HEK293 (cell line): Measurements from ENCODE around the gene TPST1.
"Not testable (repeated sequence)": the region's sequence is repeated elsewhere in the genome, so short reads cannot be mapped to it uniquely, and the experiment has no call there.

ENCODE experiments used
- CTCF ChIA-PET: fragments of 350-600 bp; formaldehyde crosslinking; extraction: SDS; loops from one replicate; lab custom pipeline; 2021; ENCODE audit warnings: antibody characterized with exemption; lab: Yijun Ruan, JAX
- POLR2A ChIA-PET: fragments of 300-600 bp; formaldehyde crosslinking; extraction: SDS; loops from one replicate; lab custom pipeline; 2020; ENCODE audit warnings: antibody characterized with exemption, inconsistent platforms; lab: Yijun Ruan, JAX
- H3K27ac ChIP-seq: fragments of 200-500 bp; sonication (Bioruptor generic); 2 replicates; pipeline ENCODE4 v1.5.1; 2014; ENCODE audit warnings: low read depth, low read length, control low read depth, inconsistent platforms; ENCODE audit errors: extremely low read depth
- H3K36me3 ChIP-seq, 2 experiments: fragments of 200-500 bp in 1 of 2; sonication (Bioruptor generic) in 1 of 2; 1 replicate in 1 of 2; 2 replicates in 1 of 2; pipeline ENCODE4 v1.5.1; 2014 to 2017; ENCODE audit warnings: inconsistent platforms in 2 of 2, low read length in 2 of 2; ENCODE audit not compliant: control insufficient read depth in 2 of 2, insufficient read depth in 1 of 2
- H3K4me1 ChIP-seq: fragments of 200-500 bp; sonication (Bioruptor generic); 2 replicates; pipeline ENCODE4 v1.5.1; 2014; ENCODE audit warnings: mild to moderate bottlenecking, low read length, inconsistent platforms; ENCODE audit not compliant: control insufficient read depth, insufficient read depth
- H3K4me3 ChIP-seq: 2 replicates; pipeline ENCODE4 v1.5.1; 2011; ENCODE audit warnings: low read depth, mild to moderate bottlenecking, control low read depth, low read length, moderate library complexity
- H3K9me3 ChIP-seq: fragments of 200-500 bp; sonication (Bioruptor generic); 2 replicates; pipeline ENCODE4 v1.5.1; 2014; ENCODE audit warnings: low read depth, low read length, inconsistent platforms; ENCODE audit not compliant: control insufficient read depth, insufficient read depth
- GFI1B ChIP-seq: fragments of 450-650 bp; formaldehyde crosslinking; IDR thresholded peaks from 2 replicates; pipeline ENCODE4 v1.5.1; 2016; ENCODE audit warnings: missing biosample characterization, missing genetic modification characterization
- HOXD13 ChIP-seq: sonication (generic); formaldehyde crosslinking; IDR thresholded peaks from 2 replicates; pipeline ENCODE4 v1.8.0; 2022; ENCODE audit warnings: missing genetic modification reagents, borderline replicate concordance
- KLF16 ChIP-seq: fragments of 450-650 bp; formaldehyde crosslinking; IDR thresholded peaks from 2 replicates; pipeline ENCODE4 v1.5.1; 2017; ENCODE audit warnings: missing biosample characterization, missing genetic modification characterization
- ZNF501 ChIP-seq: fragments of 450-650 bp; formaldehyde crosslinking; IDR thresholded peaks from 2 replicates; pipeline ENCODE4 v1.5.1; 2016; ENCODE audit warnings: missing biosample characterization, missing genetic modification characterization
- ZNF544 ChIP-seq: fragments of 450-650 bp; formaldehyde crosslinking; IDR thresholded peaks from 2 replicates; pipeline ENCODE4 v1.5.0; 2017; ENCODE audit warnings: missing biosample characterization, missing genetic modification characterization
- ZNF600 ChIP-seq: fragments of 450-650 bp; formaldehyde crosslinking; IDR thresholded peaks from 2 replicates; pipeline ENCODE4 v1.5.1; 2016; ENCODE audit warnings: missing biosample characterization, missing genetic modification characterization
- ZNF623 ChIP-seq: fragments of 450-650 bp; formaldehyde crosslinking; IDR thresholded peaks from 2 replicates; pipeline ENCODE4 v1.5.1; 2016; ENCODE audit warnings: missing biosample characterization, missing genetic modification characterization
- ZNF830 ChIP-seq: fragments of 450-650 bp; IDR thresholded peaks from 2 replicates; pipeline ENCODE4 v1.5.0; 2018; ENCODE audit warnings: missing biosample characterization, missing genetic modification characterization, low read depth, mild to moderate bottlenecking, moderate library complexity
- ZSCAN16 ChIP-seq: fragments of 450-650 bp; formaldehyde crosslinking; IDR thresholded peaks from 2 replicates; pipeline ENCODE4 v1.5.1; 2016; ENCODE audit warnings: missing biosample characterization, missing genetic modification characterization
- TF ChIP-seq, protein P1 (sequence below): fragments of 450-650 bp; formaldehyde crosslinking; IDR thresholded peaks from 2 replicates; pipeline ENCODE4 v1.5.1; 2017; ENCODE audit warnings: missing biosample characterization, missing genetic modification characterization
- TF ChIP-seq, protein P2 (sequence below): fragments of 450-650 bp; formaldehyde crosslinking; IDR thresholded peaks from 2 replicates; pipeline ENCODE4 v1.5.1; 2016; ENCODE audit warnings: missing biosample characterization, missing genetic modification characterization
- TF ChIP-seq, protein P3 (sequence below): fragments of 450-650 bp; formaldehyde crosslinking; IDR thresholded peaks from 2 replicates; pipeline ENCODE4 v1.5.1; 2017; ENCODE audit warnings: missing biosample characterization, missing genetic modification characterization
- TF ChIP-seq, protein P4 (sequence below): fragments of 450-650 bp; formaldehyde crosslinking; IDR thresholded peaks from 2 replicates; pipeline ENCODE4 v1.5.1; 2016; ENCODE audit warnings: missing biosample characterization, missing genetic modification characterization

TPST1 gene

DNA sequence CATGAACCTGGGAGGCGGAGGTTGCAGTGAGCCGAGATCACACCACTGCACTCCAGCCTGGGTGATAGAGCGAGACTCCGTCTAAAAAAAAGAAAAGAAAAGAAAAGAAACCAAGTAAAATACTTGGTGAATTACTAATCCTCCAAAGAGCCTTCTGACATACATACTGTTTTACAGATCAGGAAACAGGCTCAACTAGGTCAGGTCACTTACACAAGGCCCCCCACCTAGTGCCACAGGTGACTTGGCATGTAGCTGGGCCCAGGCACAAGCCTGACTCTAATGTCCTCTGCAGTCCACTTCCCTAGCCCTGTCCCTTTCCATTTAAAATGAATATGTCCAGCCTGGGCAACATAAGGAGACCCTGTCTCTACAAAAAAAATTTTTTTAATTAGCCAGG lies 157.0 kb downstream of the TPST1 start:
- Histone ChIP-seq H3K27ac (no peak overlapping the region), H3K36me3 (no peaks in the 10 kb centered on the region), H3K4me1 (no peaks in the 10 kb centered on the region), H3K4me3 (no peak overlapping the region), H3K9me3 (no peaks in the 10 kb centered on the region)
- ChIA-PET CTCF (interaction anchor here (0.7 kb wide), 1 partner anchor 67 kb away, joined by 3 read pairs; no protein-coding TSS in a partner anchor), POLR2A (no interaction called here)
- TF ChIP-seq ZSCAN16 (no peak), ZNF544 (tag by site-specific recombination) (no peak), ZNF830 (no peak), ZNF623 (no peak), ZNF600 (no peak), KLF16 (no peak), ZNF501 (tag by site-specific recombination) (no peak), HOXD13 (no peak)

DNA sequence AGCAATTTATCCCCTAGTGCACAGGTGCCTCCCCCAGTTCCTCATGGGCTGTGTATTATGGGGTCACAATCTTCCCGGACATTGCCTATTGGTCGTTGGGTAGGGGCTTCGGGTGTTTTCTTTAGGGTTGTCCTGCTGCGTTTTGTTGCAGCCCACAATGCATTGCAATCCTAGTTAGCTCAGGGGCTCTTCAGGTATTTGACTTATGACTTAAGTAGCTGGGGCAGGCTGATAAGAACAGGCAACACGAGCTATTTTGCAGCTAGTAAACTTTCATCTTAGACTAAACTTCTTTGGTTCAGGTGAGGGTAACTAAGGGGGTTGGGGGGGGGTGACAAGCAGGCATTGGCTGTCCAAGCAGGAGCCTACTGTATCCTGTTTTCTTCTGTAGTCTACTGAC lies 158.5 kb downstream of the TPST1 start:
- Histone ChIP-seq H3K4me3 (no peak overlapping the region), H3K27ac (no peak overlapping the region), H3K9me3 (no peaks in the 10 kb centered on the region), H3K4me1 (no peaks in the 10 kb centered on the region), H3K36me3 (no peaks in the 10 kb centered on the region)
- no peak for TF ChIP-seq GFI1B (tag by site-specific recombination)
- TF ChIP-seq, protein P1, sequence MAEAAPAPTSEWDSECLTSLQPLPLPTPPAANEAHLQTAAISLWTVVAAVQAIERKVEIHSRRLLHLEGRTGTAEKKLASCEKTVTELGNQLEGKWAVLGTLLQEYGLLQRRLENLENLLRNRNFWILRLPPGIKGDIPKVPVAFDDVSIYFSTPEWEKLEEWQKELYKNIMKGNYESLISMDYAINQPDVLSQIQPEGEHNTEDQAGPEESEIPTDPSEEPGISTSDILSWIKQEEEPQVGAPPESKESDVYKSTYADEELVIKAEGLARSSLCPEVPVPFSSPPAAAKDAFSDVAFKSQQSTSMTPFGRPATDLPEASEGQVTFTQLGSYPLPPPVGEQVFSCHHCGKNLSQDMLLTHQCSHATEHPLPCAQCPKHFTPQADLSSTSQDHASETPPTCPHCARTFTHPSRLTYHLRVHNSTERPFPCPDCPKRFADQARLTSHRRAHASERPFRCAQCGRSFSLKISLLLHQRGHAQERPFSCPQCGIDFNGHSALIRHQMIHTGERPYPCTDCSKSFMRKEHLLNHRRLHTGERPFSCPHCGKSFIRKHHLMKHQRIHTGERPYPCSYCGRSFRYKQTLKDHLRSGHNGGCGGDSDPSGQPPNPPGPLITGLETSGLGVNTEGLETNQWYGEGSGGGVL (tag by site-specific recombination): no peak
- TF ChIP-seq, protein P2, sequence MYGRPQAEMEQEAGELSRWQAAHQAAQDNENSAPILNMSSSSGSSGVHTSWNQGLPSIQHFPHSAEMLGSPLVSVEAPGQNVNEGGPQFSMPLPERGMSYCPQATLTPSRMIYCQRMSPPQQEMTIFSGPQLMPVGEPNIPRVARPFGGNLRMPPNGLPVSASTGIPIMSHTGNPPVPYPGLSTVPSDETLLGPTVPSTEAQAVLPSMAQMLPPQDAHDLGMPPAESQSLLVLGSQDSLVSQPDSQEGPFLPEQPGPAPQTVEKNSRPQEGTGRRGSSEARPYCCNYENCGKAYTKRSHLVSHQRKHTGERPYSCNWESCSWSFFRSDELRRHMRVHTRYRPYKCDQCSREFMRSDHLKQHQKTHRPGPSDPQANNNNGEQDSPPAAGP (tag by site-specific recombination): no peak
- TF ChIP-seq, protein P3, sequence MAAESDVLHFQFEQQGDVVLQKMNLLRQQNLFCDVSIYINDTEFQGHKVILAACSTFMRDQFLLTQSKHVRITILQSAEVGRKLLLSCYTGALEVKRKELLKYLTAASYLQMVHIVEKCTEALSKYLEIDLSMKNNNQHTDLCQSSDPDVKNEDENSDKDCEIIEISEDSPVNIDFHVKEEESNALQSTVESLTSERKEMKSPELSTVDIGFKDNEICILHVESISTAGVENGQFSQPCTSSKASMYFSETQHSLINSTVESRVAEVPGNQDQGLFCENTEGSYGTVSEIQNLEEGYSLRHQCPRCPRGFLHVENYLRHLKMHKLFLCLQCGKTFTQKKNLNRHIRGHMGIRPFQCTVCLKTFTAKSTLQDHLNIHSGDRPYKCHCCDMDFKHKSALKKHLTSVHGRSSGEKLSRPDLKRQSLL (tag by site-specific recombination): no peak
- TF ChIP-seq, protein P4, sequence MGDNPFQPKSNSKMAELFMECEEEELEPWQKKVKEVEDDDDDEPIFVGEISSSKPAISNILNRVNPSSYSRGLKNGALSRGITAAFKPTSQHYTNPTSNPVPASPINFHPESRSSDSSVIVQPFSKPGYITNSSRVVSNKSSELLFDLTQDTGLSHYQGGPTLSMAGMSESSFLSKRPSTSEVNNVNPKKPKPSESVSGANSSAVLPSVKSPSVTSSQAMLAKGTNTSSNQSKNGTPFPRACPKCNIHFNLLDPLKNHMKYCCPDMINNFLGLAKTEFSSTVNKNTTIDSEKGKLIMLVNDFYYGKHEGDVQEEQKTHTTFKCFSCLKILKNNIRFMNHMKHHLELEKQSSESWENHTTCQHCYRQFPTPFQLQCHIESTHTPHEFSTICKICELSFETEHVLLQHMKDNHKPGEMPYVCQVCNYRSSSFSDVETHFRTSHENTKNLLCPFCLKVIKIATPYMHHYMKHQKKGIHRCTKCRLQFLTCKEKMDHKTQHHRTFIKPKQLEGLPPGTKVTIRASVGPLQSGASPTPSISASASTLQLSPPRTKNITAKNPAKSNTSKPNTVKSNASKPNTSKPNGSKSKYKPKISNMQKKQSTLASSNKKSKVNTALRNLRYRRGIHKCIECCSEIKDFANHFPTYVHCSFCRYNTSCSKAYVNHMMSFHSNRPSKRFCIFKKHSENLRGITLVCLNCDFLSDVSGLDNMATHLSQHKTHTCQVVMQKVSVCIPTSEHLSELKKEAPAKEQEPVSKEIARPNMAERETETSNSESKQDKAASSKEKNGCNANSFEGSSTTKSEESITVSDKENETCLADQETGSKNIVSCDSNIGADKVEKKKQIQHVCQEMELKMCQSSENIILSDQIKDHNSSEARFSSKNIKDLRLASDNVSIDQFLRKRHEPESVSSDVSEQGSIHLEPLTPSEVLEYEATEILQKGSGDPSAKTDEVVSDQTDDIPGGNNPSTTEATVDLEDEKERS (tag by site-specific recombination): no peak
- ChIA-PET CTCF (no interaction called here), POLR2A (no interaction called here)

DNA sequence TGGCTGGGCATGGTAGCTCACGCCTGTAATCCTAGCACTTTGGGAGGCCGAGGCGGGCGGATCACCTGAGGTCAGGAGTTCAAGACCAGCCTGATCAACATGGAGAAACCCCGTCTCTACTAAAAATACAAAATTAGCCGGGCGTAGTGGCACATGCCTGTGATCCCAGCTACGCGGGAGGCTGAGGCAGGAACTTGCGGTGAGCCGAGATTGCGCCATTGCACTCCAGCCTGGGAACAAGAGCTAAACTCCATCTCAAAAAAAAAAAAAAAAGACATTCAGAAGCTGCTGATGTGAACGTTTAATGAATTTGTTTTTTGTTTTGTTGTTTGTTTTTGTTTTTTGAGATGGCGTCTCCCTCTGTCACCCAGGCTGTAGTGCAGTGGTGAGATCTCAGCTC lies 159.9 kb downstream of the TPST1 start:
- H3K4me1 ChIP-seq, POLR2A ChIA-PET, H3K4me3 ChIP-seq, H3K36me3 ChIP-seq, H3K27ac ChIP-seq, H3K9me3 ChIP-seq: not testable (repeated sequence)
- CTCF ChIA-PET: interaction anchor here (0.6 kb wide), 1 partner anchor 663 kb away, joined by 3 read pairs; no protein-coding TSS in a partner anchor
